SK-N-SH treated with all-trans-retinoic acid at 6 μM for 48 hours (cell line): ENCODE results near the gene MRPL28.

ENCODE experiments used
- ATAC-seq: fragments of 200-7000 bp; cut with Tn5 transposase; 3 replicates; pipeline ENCODE4 v1.9.1; 2020; ENCODE audit warnings: mild to moderate bottlenecking, moderate library complexity
- ARNTL ChIP-seq: fragments of 450-650 bp; formaldehyde crosslinking; IDR thresholded peaks from 2 replicates; pipeline ENCODE4 v1.5.0; 2020; ENCODE audit warnings: low read depth, mild to moderate bottlenecking, moderate library complexity, borderline replicate concordance
- BACH2 ChIP-seq: fragments of 250-450 bp; sonication (Bioruptor Pico); IDR thresholded peaks from 2 replicates; pipeline ENCODE4 v1.9.0; 2021; ENCODE audit warnings: mild to moderate bottlenecking, borderline replicate concordance
- ESRRG ChIP-seq: fragments of 250-450 bp; sonication (Bioruptor Pico); IDR thresholded peaks from 2 replicates; pipeline ENCODE4 v1.6.1; 2021; ENCODE audit warnings: mild to moderate bottlenecking
- GLIS3 ChIP-seq: fragments of 250-450 bp; sonication (Bioruptor Pico); IDR thresholded peaks from 2 replicates; pipeline ENCODE4 v1.5.0; 2020; ENCODE audit warnings: mild to moderate bottlenecking, moderate library complexity
- OSR1 ChIP-seq: fragments of 250-450 bp; sonication (Bioruptor Pico); IDR thresholded peaks from 2 replicates; pipeline ENCODE4 v1.8.0; 2022; ENCODE audit warnings: moderate library complexity, mild to moderate bottlenecking, inconsistent platforms
- PPARA ChIP-seq: fragments of 250-450 bp; sonication (Bioruptor Pico); IDR thresholded peaks from 2 replicates; pipeline ENCODE4 v1.5.0; 2020; ENCODE audit warnings: mild to moderate bottlenecking, borderline replicate concordance
- TCF4 ChIP-seq: fragments of 250-450 bp; sonication (Bioruptor Pico); IDR thresholded peaks from 2 replicates; pipeline ENCODE4 v1.8.0; 2021; ENCODE audit warnings: mild to moderate bottlenecking, moderate library complexity, borderline replicate concordance
- TOX ChIP-seq: fragments of 250-450 bp; sonication (Bioruptor Pico); IDR thresholded peaks from 2 replicates; pipeline ENCODE4 v1.8.0; 2021; ENCODE audit warnings: mild to moderate bottlenecking, moderate library complexity, borderline replicate concordance
- ZFP3 ChIP-seq: fragments of 250-450 bp; sonication (Bioruptor Pico); IDR thresholded peaks from 2 replicates; pipeline ENCODE4 v1.5.0; 2020; ENCODE audit warnings: mild to moderate bottlenecking, moderate library complexity
- ZNF70 ChIP-seq: fragments of 450-650 bp; formaldehyde crosslinking; IDR thresholded peaks from 2 replicates; pipeline ENCODE4 v1.5.0; 2020; ENCODE audit warnings: mild to moderate bottlenecking, moderate library complexity
- TF ChIP-seq, protein P1 (sequence below): fragments of 250-450 bp; sonication (Bioruptor Pico); IDR thresholded peaks from 2 replicates; pipeline ENCODE4 v1.5.0; 2020; ENCODE audit warnings: mild to moderate bottlenecking, moderate library complexity
- TF ChIP-seq, protein P2 (sequence below): fragments of 250-450 bp; sonication (Bioruptor Pico); IDR thresholded peaks from 2 replicates; pipeline ENCODE4 v1.8.0; 2020; ENCODE audit warnings: mild to moderate bottlenecking, moderate library complexity, borderline replicate concordance
- TF ChIP-seq, protein P3 (sequence below): fragments of 250-450 bp; sonication (Bioruptor Pico); IDR thresholded peaks from 2 replicates; pipeline ENCODE4 v1.5.1; 2020; ENCODE audit warnings: low read depth, mild to moderate bottlenecking, moderate library complexity
- TF ChIP-seq, protein P4 (sequence below): fragments of 250-450 bp; sonication (Bioruptor Pico); IDR thresholded peaks from 2 replicates; pipeline ENCODE4 v1.8.0; 2021; ENCODE audit warnings: low read depth, mild to moderate bottlenecking, moderate library complexity, borderline replicate concordance
- TF ChIP-seq, protein P5 (sequence below): fragments of 250-450 bp; sonication (Bioruptor Pico); IDR thresholded peaks from 2 replicates; pipeline ENCODE4 v1.5.1; 2021; ENCODE audit warnings: mild to moderate bottlenecking, moderate library complexity

The MRPL28 gene

DNA sequence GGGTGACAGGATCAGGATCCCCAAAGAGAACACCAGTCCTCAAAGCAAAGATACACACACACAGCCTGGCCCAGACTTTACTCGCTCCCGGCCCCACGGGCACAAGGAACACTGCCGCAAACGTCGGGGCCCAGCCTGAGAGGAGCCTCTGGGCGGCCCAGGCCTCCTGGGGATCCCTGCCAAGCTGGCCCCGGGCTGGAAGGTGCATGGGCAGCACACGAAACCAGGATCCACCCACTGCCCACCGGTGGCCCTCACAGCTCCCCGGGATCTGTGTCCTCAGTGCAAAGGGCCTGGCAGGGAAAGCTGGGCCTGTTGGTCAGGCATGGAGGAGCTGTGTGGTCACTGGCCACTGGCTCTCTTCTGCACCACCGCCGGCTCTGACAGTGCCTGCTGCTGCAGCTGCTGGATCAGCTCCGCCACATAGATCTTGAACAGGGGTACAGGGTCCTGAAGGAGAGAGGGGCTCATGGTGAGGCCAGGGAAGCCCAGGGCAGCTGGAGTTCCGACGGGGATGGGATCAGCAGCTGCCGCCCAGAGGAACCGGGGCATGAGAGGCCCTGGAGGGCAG is 2.9 kb downstream of the MRPL28 start:
- no peak for ATAC-seq
- TF ChIP-seq, protein P1, sequence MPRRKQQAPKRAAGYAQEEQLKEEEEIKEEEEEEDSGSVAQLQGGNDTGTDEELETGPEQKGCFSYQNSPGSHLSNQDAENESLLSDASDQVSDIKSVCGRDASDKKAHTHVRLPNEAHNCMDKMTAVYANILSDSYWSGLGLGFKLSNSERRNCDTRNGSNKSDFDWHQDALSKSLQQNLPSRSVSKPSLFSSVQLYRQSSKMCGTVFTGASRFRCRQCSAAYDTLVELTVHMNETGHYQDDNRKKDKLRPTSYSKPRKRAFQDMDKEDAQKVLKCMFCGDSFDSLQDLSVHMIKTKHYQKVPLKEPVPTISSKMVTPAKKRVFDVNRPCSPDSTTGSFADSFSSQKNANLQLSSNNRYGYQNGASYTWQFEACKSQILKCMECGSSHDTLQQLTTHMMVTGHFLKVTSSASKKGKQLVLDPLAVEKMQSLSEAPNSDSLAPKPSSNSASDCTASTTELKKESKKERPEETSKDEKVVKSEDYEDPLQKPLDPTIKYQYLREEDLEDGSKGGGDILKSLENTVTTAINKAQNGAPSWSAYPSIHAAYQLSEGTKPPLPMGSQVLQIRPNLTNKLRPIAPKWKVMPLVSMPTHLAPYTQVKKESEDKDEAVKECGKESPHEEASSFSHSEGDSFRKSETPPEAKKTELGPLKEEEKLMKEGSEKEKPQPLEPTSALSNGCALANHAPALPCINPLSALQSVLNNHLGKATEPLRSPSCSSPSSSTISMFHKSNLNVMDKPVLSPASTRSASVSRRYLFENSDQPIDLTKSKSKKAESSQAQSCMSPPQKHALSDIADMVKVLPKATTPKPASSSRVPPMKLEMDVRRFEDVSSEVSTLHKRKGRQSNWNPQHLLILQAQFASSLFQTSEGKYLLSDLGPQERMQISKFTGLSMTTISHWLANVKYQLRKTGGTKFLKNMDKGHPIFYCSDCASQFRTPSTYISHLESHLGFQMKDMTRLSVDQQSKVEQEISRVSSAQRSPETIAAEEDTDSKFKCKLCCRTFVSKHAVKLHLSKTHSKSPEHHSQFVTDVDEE (CRISPR knock-in tag), result no peak
- TF ChIP-seq, protein P2, sequence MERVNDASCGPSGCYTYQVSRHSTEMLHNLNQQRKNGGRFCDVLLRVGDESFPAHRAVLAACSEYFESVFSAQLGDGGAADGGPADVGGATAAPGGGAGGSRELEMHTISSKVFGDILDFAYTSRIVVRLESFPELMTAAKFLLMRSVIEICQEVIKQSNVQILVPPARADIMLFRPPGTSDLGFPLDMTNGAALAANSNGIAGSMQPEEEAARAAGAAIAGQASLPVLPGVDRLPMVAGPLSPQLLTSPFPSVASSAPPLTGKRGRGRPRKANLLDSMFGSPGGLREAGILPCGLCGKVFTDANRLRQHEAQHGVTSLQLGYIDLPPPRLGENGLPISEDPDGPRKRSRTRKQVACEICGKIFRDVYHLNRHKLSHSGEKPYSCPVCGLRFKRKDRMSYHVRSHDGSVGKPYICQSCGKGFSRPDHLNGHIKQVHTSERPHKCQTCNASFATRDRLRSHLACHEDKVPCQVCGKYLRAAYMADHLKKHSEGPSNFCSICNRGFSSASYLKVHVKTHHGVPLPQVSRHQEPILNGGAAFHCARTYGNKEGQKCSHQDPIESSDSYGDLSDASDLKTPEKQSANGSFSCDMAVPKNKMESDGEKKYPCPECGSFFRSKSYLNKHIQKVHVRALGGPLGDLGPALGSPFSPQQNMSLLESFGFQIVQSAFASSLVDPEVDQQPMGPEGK (CRISPR knock-in tag), result no peak
- no peak for TF ChIP-seq OSR1
- no peak for TF ChIP-seq ZNF70 (CRISPR knock-in tag)
- no peak for TF ChIP-seq ZFP3 (CRISPR knock-in tag)
- no peak for TF ChIP-seq PPARA (CRISPR knock-in tag)

DNA sequence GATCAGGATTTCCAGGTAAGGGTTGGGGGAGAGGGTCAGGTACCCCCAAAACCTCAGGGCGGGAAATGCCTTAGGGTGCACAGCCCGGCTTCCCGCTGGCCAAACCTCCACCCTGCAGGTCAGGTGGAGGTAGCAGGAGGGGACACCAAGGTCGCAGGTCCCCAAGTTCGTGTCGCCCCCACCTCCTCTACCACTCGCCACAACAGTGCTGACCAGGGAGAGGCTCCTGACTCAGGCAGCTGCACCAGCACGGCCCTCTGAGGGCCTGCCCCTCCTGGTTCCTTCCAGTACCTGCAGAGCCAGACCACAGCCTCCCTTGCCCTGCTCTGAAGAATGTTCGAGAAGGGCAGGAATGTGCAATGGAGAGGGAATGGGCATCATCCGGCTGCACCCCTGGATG is 3.9 kb downstream of the MRPL28 start:
- TF ChIP-seq, protein P2 (CRISPR knock-in tag), result no peak
- no peak for ATAC-seq

DNA sequence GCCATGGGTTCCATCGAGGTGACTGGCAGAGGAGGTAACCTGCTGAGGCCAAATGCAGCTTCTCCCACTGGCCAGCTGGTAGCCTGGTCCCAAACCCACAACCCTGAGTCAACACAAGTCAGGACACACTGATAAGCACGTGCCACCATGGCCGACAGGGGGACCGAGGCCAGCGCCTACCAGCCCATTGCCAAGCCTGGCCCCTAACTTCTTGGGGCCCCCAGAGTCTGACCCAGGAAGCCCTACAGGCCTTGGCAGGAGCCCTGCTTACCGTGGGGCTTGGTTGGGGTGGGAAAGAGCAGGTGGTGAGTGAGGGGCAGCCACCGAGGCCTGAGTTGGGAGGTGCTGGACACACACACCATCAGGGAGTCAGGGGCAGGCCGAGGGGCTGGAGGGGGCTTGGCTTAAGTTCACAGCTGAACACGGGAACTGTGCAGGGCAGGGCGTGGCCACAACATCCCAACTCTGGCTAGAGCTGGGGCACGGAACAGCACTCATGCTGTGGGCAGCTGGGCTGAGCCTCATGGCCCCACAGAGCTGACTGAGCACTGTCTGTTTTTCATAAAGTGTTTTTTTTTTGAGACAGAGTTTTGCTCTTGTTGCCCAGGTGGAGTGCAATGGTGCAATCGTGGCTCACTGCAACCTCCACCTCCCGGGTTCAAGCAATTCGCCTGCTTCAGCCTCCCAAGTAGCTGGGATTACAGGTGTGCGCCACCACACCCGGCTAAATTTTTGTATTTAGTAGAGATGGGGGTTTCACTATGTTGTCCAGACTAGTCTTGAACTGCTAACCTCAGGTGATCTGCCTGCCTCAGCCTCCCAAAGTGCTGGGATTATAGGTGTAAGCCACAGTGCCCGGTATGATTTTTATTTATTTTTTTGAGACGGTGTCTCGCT is 5.5 kb downstream of the MRPL28 start:
- ATAC-seq, result no peak
- TF ChIP-seq, protein P1 (CRISPR knock-in tag), result no peak
- TF ChIP-seq ZFP3 (CRISPR knock-in tag), result no peak

DNA sequence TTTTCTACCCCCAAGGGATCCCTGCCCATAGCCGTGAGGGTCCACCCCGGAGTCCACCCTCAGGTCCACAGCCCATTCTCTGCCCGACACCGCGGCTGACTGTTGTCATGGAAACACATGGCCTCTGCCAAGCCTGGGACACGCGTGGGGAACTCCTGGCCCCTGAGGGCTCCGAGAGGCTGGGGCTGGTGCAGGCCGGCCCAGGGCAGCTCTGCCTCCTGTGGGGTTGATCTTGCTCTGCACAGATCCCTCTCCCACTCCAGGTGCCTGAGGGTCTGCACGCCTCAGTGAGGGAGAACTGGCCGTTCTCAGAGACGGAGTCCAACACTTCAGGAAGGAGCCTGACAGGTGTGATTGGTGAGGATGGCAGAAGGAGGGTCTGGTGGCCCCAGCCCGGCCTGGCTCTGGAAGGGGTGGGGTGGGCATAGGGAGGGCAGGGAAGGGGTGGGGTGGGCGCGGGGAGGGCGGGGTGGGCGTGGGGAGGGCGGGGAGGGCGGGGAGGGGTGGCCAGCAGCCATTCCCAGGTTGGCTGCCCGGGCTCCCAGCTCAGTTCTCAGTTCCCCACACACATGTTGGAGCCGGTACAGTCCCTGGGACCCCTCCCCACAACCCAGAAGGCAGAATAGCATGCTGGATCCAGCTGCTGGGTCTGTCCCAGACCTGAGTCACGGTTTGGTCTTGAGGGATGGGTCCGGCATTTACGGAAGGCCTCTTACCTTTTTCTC is 6.4 kb downstream of the MRPL28 start:
- TF ChIP-seq TCF4 (CRISPR knock-in tag) (no peak), OSR1 (no peak), ESRRG (no peak), GLIS3 (no peak), TOX (CRISPR knock-in tag) (no peak), ARNTL (no peak), BACH2 (CRISPR knock-in tag) (no peak), ZFP3 (CRISPR knock-in tag) (no peak)
- TF ChIP-seq, protein P3, sequence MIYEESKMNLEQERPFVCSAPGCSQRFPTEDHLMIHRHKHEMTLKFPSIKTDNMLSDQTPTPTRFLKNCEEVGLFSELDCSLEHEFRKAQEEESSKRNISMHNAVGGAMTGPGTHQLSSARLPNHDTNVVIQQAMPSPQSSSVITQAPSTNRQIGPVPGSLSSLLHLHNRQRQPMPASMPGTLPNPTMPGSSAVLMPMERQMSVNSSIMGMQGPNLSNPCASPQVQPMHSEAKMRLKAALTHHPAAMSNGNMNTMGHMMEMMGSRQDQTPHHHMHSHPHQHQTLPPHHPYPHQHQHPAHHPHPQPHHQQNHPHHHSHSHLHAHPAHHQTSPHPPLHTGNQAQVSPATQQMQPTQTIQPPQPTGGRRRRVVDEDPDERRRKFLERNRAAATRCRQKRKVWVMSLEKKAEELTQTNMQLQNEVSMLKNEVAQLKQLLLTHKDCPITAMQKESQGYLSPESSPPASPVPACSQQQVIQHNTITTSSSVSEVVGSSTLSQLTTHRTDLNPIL (CRISPR knock-in tag), result no peak
- TF ChIP-seq, protein P4, sequence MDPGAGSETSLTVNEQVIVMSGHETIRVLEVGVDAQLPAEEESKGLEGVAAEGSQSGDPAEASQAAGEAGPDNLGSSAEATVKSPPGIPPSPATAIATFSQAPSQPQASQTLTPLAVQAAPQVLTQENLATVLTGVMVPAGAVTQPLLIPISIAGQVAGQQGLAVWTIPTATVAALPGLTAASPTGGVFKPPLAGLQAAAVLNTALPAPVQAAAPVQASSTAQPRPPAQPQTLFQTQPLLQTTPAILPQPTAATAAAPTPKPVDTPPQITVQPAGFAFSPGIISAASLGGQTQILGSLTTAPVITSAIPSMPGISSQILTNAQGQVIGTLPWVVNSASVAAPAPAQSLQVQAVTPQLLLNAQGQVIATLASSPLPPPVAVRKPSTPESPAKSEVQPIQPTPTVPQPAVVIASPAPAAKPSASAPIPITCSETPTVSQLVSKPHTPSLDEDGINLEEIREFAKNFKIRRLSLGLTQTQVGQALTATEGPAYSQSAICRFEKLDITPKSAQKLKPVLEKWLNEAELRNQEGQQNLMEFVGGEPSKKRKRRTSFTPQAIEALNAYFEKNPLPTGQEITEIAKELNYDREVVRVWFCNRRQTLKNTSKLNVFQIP (CRISPR knock-in tag), result no peak
- TF ChIP-seq, protein P5, sequence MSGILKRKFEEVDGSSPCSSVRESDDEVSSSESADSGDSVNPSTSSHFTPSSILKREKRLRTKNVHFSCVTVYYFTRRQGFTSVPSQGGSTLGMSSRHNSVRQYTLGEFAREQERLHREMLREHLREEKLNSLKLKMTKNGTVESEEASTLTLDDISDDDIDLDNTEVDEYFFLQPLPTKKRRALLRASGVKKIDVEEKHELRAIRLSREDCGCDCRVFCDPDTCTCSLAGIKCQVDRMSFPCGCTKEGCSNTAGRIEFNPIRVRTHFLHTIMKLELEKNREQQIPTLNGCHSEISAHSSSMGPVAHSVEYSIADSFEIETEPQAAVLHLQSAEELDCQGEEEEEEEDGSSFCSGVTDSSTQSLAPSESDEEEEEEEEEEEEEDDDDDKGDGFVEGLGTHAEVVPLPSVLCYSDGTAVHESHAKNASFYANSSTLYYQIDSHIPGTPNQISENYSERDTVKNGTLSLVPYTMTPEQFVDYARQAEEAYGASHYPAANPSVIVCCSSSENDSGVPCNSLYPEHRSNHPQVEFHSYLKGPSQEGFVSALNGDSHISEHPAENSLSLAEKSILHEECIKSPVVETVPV (CRISPR knock-in tag), result no peak
- ATAC-seq, result peak; percentile 4; the same call in 2 of the 3 replicates
